ENCODE data around the gene TOM1L1.

TOM1L1 gene

GRCh38 chr17:54916721-54917120 is 16.1 kb downstream of the TOM1L1 start:
- H3K27me3 Mint-ChIP-seq, result no peaks in the 10 kb centered on the region
- H3K27ac Mint-ChIP-seq, result no peak overlapping the region
- no peak overlapping the region for H3K4me3 Mint-ChIP-seq
- H3K36me3 Mint-ChIP-seq (ENCODE audit: low read depth), result no peaks in the 10 kb centered on the region
- H3K9me3 Mint-ChIP-seq, result peaks cover 10% of the 10 kb centered on the region
- no peaks in the 10 kb centered on the region for H3K4me1 Mint-ChIP-seq (ENCODE audit: low read depth)

- H3K27me3 Mint-ChIP-seq, result no peaks in the 10 kb centered on the region
- H3K4me3 Mint-ChIP-seq, result no peak overlapping the region
- H3K27ac Mint-ChIP-seq, result no peak overlapping the region
- H3K36me3 Mint-ChIP-seq (ENCODE audit: low read depth), result no peaks in the 10 kb centered on the region
- H3K4me1 Mint-ChIP-seq (ENCODE audit: low read depth), result no peaks in the 10 kb centered on the region
- H3K9me3 Mint-ChIP-seq, result peaks cover 10% of the 10 kb centered on the region
Measured at GRCh38 chr17:54919425-54919824, 18.8 kb downstream of the TOM1L1 start.

GRCh38 chr17:54920819-54921218 is 20.2 kb downstream of the TOM1L1 start:
- Mint-ChIP-seq H3K27ac (no peak overlapping the region), H3K4me1 (ENCODE audit: low read depth) (no peaks in the 10 kb centered on the region), H3K27me3 (no peaks in the 10 kb centered on the region)

DNA sequence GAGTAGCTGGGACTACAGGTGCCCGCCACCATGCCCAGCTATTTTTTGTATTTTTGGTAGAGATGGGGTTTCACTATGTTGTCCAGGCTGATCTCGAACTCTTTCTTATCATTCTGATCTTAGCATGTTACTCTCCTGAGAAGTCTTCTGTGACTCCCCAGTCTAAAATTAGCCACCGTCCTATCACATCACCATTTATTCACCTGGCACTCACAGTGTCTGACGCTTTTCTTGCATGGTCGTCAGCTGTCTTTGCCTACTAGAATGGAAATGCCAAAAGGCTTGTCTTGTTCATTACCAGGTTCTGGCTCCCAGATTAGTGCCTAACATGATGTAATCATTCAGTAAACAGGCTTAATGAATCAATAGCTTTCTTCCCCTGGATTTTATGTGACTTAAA is 23.8 kb downstream of the TOM1L1 start:
- no peaks in the 10 kb centered on the region for H3K4me1 Mint-ChIP-seq (ENCODE audit: low read depth)
- no peak overlapping the region for H3K4me3 Mint-ChIP-seq
- peaks cover 5% of the 10 kb centered on the region for H3K27me3 Mint-ChIP-seq
- no peaks in the 10 kb centered on the region for H3K36me3 Mint-ChIP-seq (ENCODE audit: low read depth)
- no peak overlapping the region for H3K27ac Mint-ChIP-seq
- no peaks in the 10 kb centered on the region for H3K9me3 Mint-ChIP-seq

More at GRCh38 chr17:54920819-54921218, 20.2 kb downstream of the TOM1L1 start:
- Mint-ChIP-seq H3K4me3 (no peak overlapping the region), H3K36me3 (ENCODE audit: low read depth) (no peaks in the 10 kb centered on the region), H3K9me3 (peaks cover 10% of the 10 kb centered on the region)

- Mint-ChIP-seq H3K27me3 (peaks cover 5% of the 10 kb centered on the region), H3K27ac (no peak overlapping the region), H3K4me1 (ENCODE audit: low read depth) (no peaks in the 10 kb centered on the region), H3K4me3 (no peak overlapping the region), H3K36me3 (ENCODE audit: low read depth) (no peaks in the 10 kb centered on the region), H3K9me3 (no peaks in the 10 kb centered on the region)
Measured at GRCh38 chr17:54927525-54927924, 26.9 kb downstream of the TOM1L1 start.

DNA sequence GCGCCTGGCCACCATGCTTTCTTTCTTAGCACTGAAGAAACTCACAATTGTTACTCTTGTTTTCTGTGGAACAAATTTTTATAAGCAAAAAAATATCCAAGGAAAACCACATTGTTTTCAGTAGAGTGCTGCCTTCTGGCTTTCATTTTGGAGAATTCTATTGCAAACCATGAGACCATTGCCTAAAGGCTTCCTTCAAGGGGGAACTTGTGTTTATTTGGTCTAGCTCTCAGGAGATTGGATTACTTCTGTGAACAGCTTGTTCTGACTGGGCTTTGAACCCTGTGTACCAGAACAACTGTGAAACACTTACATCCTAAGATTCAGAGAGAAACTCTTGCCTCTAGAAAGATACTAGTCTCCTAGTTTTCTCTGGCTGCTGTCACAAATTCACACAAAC is 32.1 kb downstream of the TOM1L1 start:
- Mint-ChIP-seq H3K27ac (no peak overlapping the region), H3K4me1 (ENCODE audit: low read depth) (no peaks in the 10 kb centered on the region), H3K4me3 (no peak overlapping the region), H3K9me3 (no peaks in the 10 kb centered on the region), H3K36me3 (ENCODE audit: low read depth) (no peaks in the 10 kb centered on the region), H3K27me3 (peaks cover 5% of the 10 kb centered on the region)

GRCh38 chr17:54933921-54934320 is 33.3 kb downstream of the TOM1L1 start:
- Mint-ChIP-seq H3K27me3 (peaks cover under 1% of the 10 kb centered on the region), H3K27ac (no peak overlapping the region), H3K36me3 (ENCODE audit: low read depth) (no peaks in the 10 kb centered on the region), H3K9me3 (no peaks in the 10 kb centered on the region), H3K4me1 (ENCODE audit: low read depth) (no peaks in the 10 kb centered on the region), H3K4me3 (no peak overlapping the region)

GRCh38 chr17:54935471-54935870 is 34.8 kb downstream of the TOM1L1 start:
- no peaks in the 10 kb centered on the region for H3K9me3 Mint-ChIP-seq
- no peak overlapping the region for H3K4me3 Mint-ChIP-seq
- H3K27ac Mint-ChIP-seq, result no peak overlapping the region
- no peaks in the 10 kb centered on the region for H3K36me3 Mint-ChIP-seq (ENCODE audit: low read depth)
- no peaks in the 10 kb centered on the region for H3K27me3 Mint-ChIP-seq
- no peaks in the 10 kb centered on the region for H3K4me1 Mint-ChIP-seq (ENCODE audit: low read depth)

- Mint-ChIP-seq H3K27ac (no peak overlapping the region), H3K9me3 (no peaks in the 10 kb centered on the region), H3K4me1 (ENCODE audit: low read depth) (no peaks in the 10 kb centered on the region), H3K27me3 (no peaks in the 10 kb centered on the region), H3K4me3 (no peak overlapping the region), H3K36me3 (ENCODE audit: low read depth) (no peaks in the 10 kb centered on the region)
Measured at GRCh38 chr17:54937018-54937417, 36.4 kb downstream of the TOM1L1 start.

DNA sequence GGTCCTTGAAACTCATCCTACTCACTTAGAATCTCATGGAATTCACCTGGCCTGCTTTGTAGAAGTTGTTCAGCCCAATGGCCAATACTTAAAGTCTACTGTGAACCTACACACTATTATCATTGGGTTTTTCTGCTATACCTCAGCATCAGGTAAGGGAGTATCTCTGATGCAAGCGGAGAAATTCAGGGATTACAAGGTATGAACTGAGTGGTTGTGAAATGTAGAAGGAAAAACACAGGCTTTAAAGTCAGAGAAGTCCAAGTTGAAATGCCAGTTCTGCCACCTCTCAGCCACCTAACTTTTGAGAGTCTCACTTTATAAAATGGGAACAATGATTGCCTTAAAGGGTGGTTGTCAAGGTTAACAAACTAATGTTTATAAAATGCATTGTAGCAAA is 36.8 kb downstream of the TOM1L1 start:
- Mint-ChIP-seq H3K36me3 (ENCODE audit: low read depth) (no peaks in the 10 kb centered on the region), H3K4me1 (ENCODE audit: low read depth) (no peaks in the 10 kb centered on the region), H3K4me3 (no peak overlapping the region), H3K9me3 (no peaks in the 10 kb centered on the region), H3K27me3 (no peaks in the 10 kb centered on the region), H3K27ac (no peak overlapping the region)

DNA sequence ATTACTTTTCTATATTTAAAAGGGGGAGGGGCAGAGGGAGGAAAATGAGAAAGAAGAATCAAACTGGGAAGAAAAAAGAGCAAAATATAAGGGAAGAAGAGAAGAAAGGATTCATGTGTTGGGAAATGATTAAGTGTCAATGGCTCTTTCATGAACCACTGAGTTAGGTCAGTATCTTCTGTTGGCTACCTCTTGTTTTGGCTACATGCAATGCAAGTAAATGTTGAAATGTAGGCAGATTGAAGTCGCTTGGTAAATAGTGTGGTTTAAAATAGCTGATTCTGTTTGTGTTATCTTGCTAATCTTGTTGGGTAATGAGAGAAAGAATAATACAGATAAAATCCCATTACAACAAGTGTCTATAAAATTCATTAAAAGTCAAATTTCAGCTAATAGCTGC is 40.6 kb downstream of the TOM1L1 start:
- peaks cover 3% of the 10 kb centered on the region for H3K4me1 Mint-ChIP-seq (ENCODE audit: low read depth)

GRCh38 chr17:54944796-54945195 is 44.1 kb downstream of the TOM1L1 start:
- Mint-ChIP-seq H3K27ac (no peak overlapping the region), H3K9me3 (no peaks in the 10 kb centered on the region), H3K27me3 (peaks cover 18% of the 10 kb centered on the region), H3K36me3 (ENCODE audit: low read depth) (no peaks in the 10 kb centered on the region), H3K4me1 (ENCODE audit: low read depth) (peaks cover 12% of the 10 kb centered on the region), H3K4me3 (no peak overlapping the region)

More for the DNA sequence above, 40.6 kb downstream of the TOM1L1 start:
- Mint-ChIP-seq H3K36me3 (ENCODE audit: low read depth) (no peaks in the 10 kb centered on the region), H3K27me3 (peaks cover 7% of the 10 kb centered on the region), H3K9me3 (no peaks in the 10 kb centered on the region), H3K27ac (no peak overlapping the region), H3K4me3 (no peak overlapping the region)

DNA sequence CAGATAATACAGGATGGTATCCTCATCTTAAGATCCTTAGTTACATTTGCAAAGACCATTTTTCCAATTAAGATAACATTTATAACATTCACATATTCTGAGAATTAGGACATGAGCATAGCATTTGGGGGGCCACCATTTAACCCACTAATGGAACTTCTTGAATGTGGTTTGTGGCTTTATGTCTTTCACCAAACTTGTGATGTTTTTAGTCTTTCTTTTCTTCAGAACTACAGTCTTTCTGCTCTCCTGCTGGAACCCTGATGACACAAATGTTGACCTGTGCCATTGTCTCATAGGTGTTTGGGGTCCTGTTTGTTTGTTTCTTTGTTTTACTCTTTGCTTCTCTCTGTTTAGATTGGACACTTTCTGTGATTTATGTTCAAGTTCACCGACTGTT is 44.6 kb downstream of the TOM1L1 start:
- H3K4me1 Mint-ChIP-seq (ENCODE audit: low read depth), result peaks cover 12% of the 10 kb centered on the region
- no peak overlapping the region for H3K27ac Mint-ChIP-seq
- H3K4me3 Mint-ChIP-seq, result no peak overlapping the region
- H3K27me3 Mint-ChIP-seq, result peaks cover 18% of the 10 kb centered on the region
- H3K9me3 Mint-ChIP-seq, result no peaks in the 10 kb centered on the region
- H3K36me3 Mint-ChIP-seq (ENCODE audit: low read depth), result no peaks in the 10 kb centered on the region

- H3K4me3 Mint-ChIP-seq, result no peak overlapping the region
- H3K36me3 Mint-ChIP-seq (ENCODE audit: low read depth), result no peaks in the 10 kb centered on the region
- peaks cover 18% of the 10 kb centered on the region for H3K27me3 Mint-ChIP-seq
- H3K4me1 Mint-ChIP-seq (ENCODE audit: low read depth), result peaks cover 12% of the 10 kb centered on the region
- no peak overlapping the region for H3K27ac Mint-ChIP-seq
- no peaks in the 10 kb centered on the region for H3K9me3 Mint-ChIP-seq
Measured at GRCh38 chr17:54945671-54946070, 45.0 kb downstream of the TOM1L1 start.

GRCh38 chr17:54947396-54947795 is 46.7 kb downstream of the TOM1L1 start:
- Mint-ChIP-seq H3K9me3 (no peaks in the 10 kb centered on the region), H3K36me3 (ENCODE audit: low read depth) (peaks cover 6% of the 10 kb centered on the region), H3K4me3 (no peak overlapping the region), H3K27ac (no peak overlapping the region), H3K4me1 (ENCODE audit: low read depth) (peaks cover 12% of the 10 kb centered on the region), H3K27me3 (peaks cover 18% of the 10 kb centered on the region)

DNA sequence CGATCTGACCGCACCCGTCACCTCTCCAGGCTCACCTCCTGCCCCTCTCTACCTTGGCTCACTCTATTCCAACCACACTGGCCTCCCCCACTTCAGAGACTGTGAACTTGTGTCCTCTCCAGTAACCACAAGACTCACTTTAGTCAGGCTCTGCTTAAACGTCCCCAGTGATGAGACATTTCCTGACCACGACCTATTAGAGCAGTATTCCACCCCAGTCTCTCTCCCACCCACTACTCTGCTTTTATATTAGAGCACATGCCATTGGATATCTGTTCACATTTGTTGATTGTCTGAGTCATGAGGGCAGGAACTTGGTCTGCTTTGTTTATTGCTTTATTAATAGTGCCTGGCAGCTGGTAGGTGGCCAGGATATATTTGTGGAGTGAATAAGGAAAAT is 47.7 kb downstream of the TOM1L1 start:
- peaks cover 12% of the 10 kb centered on the region for H3K4me1 Mint-ChIP-seq (ENCODE audit: low read depth)
- no peak overlapping the region for H3K27ac Mint-ChIP-seq
- peaks cover 9% of the 10 kb centered on the region for H3K36me3 Mint-ChIP-seq (ENCODE audit: low read depth)
- peaks cover 18% of the 10 kb centered on the region for H3K27me3 Mint-ChIP-seq
- no peaks in the 10 kb centered on the region for H3K9me3 Mint-ChIP-seq
- no peak overlapping the region for H3K4me3 Mint-ChIP-seq

Measured in stimulated activated naive CD8-positive, alpha-beta T cell treated with anti-CD3 and anti-CD28 coated beads, Interleukin-15, Interleukin-2, amounts not matched to agents 100 ng/mL and 50 ng/mL, for 24 hours (primary cell).